HEK293 (cell line): ENCODE data around the gene ADSS1.

Source experiments
- CTCF ChIA-PET: fragments of 350-600 bp; formaldehyde crosslinking; extraction: SDS; loops from one replicate; lab custom pipeline; 2021; ENCODE audit warnings: antibody characterized with exemption; lab: Yijun Ruan, JAX
- POLR2A ChIA-PET: fragments of 300-600 bp; formaldehyde crosslinking; extraction: SDS; loops from one replicate; lab custom pipeline; 2020; ENCODE audit warnings: antibody characterized with exemption, inconsistent platforms; lab: Yijun Ruan, JAX
- H3K27ac ChIP-seq: fragments of 200-500 bp; sonication (Bioruptor generic); 2 replicates; pipeline ENCODE4 v1.5.1; 2014; ENCODE audit warnings: low read depth, low read length, control low read depth, inconsistent platforms; ENCODE audit errors: extremely low read depth
- H3K36me3 ChIP-seq, 2 experiments: fragments of 200-500 bp in 1 of 2; sonication (Bioruptor generic) in 1 of 2; 1 replicate in 1 of 2; 2 replicates in 1 of 2; pipeline ENCODE4 v1.5.1; 2014 to 2017; ENCODE audit warnings: inconsistent platforms in 2 of 2, low read length in 2 of 2; ENCODE audit not compliant: control insufficient read depth in 2 of 2, insufficient read depth in 1 of 2
- H3K4me1 ChIP-seq: fragments of 200-500 bp; sonication (Bioruptor generic); 2 replicates; pipeline ENCODE4 v1.5.1; 2014; ENCODE audit warnings: mild to moderate bottlenecking, low read length, inconsistent platforms; ENCODE audit not compliant: control insufficient read depth, insufficient read depth
- H3K4me3 ChIP-seq: 2 replicates; pipeline ENCODE4 v1.5.1; 2011; ENCODE audit warnings: low read depth, mild to moderate bottlenecking, control low read depth, low read length, moderate library complexity
- H3K9me3 ChIP-seq: fragments of 200-500 bp; sonication (Bioruptor generic); 2 replicates; pipeline ENCODE4 v1.5.1; 2014; ENCODE audit warnings: low read depth, low read length, inconsistent platforms; ENCODE audit not compliant: control insufficient read depth, insufficient read depth
- BCL11A ChIP-seq: fragments of 450-650 bp; formaldehyde crosslinking; IDR thresholded peaks from 2 replicates; pipeline ENCODE4 v1.5.1; 2016; ENCODE audit warnings: low read depth, missing biosample characterization, missing genetic modification characterization
- FEZF1 ChIP-seq: fragments of 450-650 bp; formaldehyde crosslinking; IDR thresholded peaks from 2 replicates; pipeline ENCODE4 v1.5.1; 2016; ENCODE audit warnings: missing biosample characterization, missing genetic modification characterization
- GLIS1 ChIP-seq: fragments of 450-650 bp; formaldehyde crosslinking; IDR thresholded peaks from 2 replicates; pipeline ENCODE4 v1.5.1; 2016; ENCODE audit warnings: missing biosample characterization, missing genetic modification characterization
- GLIS2 ChIP-seq: fragments of 450-650 bp; formaldehyde crosslinking; IDR thresholded peaks from 2 replicates; pipeline ENCODE4 v1.5.1; 2016; ENCODE audit warnings: missing biosample characterization, missing genetic modification characterization
- SALL2 ChIP-seq: fragments of 450-650 bp; formaldehyde crosslinking; IDR thresholded peaks from 2 replicates; pipeline ENCODE4 v1.5.0; 2017; ENCODE audit warnings: missing biosample characterization, mild to moderate bottlenecking, missing genetic modification characterization, borderline replicate concordance
- SP7 ChIP-seq: fragments of 450-650 bp; formaldehyde crosslinking; IDR thresholded peaks from 2 replicates; pipeline ENCODE4 v1.5.1; 2016; ENCODE audit warnings: missing biosample characterization, missing genetic modification characterization
- ZBTB17 ChIP-seq: fragments of 450-650 bp; formaldehyde crosslinking; IDR thresholded peaks from 2 replicates; pipeline ENCODE4 v1.5.1; 2016; ENCODE audit warnings: missing biosample characterization, missing genetic modification characterization
- ZBTB20 ChIP-seq: fragments of 450-650 bp; formaldehyde crosslinking; IDR thresholded peaks from 2 replicates; pipeline ENCODE4 v1.5.1; 2016; ENCODE audit warnings: missing biosample characterization, missing genetic modification characterization
- ZBTB7A ChIP-seq: fragments of 450-650 bp; formaldehyde crosslinking; IDR thresholded peaks from 2 replicates; pipeline ENCODE4 v1.5.1; 2016; ENCODE audit warnings: low read depth, missing biosample characterization, missing genetic modification characterization
- ZEB2 ChIP-seq: fragments of 450-650 bp; formaldehyde crosslinking; IDR thresholded peaks from 2 replicates; pipeline ENCODE4 v1.5.1; 2016; ENCODE audit warnings: missing biosample characterization, missing genetic modification characterization
- ZIC2 ChIP-seq: fragments of 450-650 bp; formaldehyde crosslinking; IDR thresholded peaks from 2 replicates; pipeline ENCODE4 v1.5.1; 2016; ENCODE audit warnings: missing biosample characterization, missing genetic modification characterization
- ZNF112 ChIP-seq: fragments of 450-650 bp; formaldehyde crosslinking; IDR thresholded peaks from 2 replicates; pipeline ENCODE4 v1.5.0; 2017; ENCODE audit warnings: missing biosample characterization, missing genetic modification characterization
- ZNF174 ChIP-seq: fragments of 450-650 bp; formaldehyde crosslinking; IDR thresholded peaks from 2 replicates; pipeline ENCODE4 v1.5.0; 2017; ENCODE audit warnings: missing biosample characterization, mild to moderate bottlenecking, missing genetic modification characterization
- ZNF221 ChIP-seq: fragments of 450-650 bp; formaldehyde crosslinking; IDR thresholded peaks from 2 replicates; pipeline ENCODE4 v1.5.1; 2017; ENCODE audit warnings: missing biosample characterization, missing genetic modification characterization, borderline replicate concordance
- ZNF302 ChIP-seq: fragments of 450-650 bp; formaldehyde crosslinking; IDR thresholded peaks from 2 replicates; pipeline ENCODE4 v1.5.1; 2016; ENCODE audit warnings: missing biosample characterization, missing genetic modification characterization, low read depth
- ZNF324 ChIP-seq: fragments of 450-650 bp; formaldehyde crosslinking; IDR thresholded peaks from 2 replicates; pipeline ENCODE4 v1.5.1; 2016; ENCODE audit warnings: missing biosample characterization, missing genetic modification characterization
- ZNF416 ChIP-seq: fragments of 450-650 bp; formaldehyde crosslinking; IDR thresholded peaks from 2 replicates; pipeline ENCODE4 v1.5.1; 2016; ENCODE audit warnings: missing biosample characterization, missing genetic modification characterization
- ZNF426 ChIP-seq: fragments of 450-650 bp; formaldehyde crosslinking; IDR thresholded peaks from 2 replicates; pipeline ENCODE4 v1.5.1; 2017; ENCODE audit warnings: missing biosample characterization, missing genetic modification characterization, mild to moderate bottlenecking, inconsistent platforms, moderate library complexity
- ZSCAN30 ChIP-seq: fragments of 450-650 bp; IDR thresholded peaks from 2 replicates; pipeline ENCODE4 v1.5.1; 2018; ENCODE audit warnings: missing biosample characterization, mild to moderate bottlenecking, missing genetic modification characterization, moderate library complexity
- TF ChIP-seq, protein P1 (sequence below): fragments of 450-650 bp; formaldehyde crosslinking; IDR thresholded peaks from 2 replicates; pipeline ENCODE4 v1.5.1; 2016; ENCODE audit warnings: missing biosample characterization, missing genetic modification characterization
- TF ChIP-seq, protein P2 (sequence below): fragments of 450-650 bp; formaldehyde crosslinking; IDR thresholded peaks from 2 replicates; pipeline ENCODE4 v1.5.1; 2017; ENCODE audit warnings: missing biosample characterization, missing genetic modification characterization
- TF ChIP-seq, protein P3 (sequence below): fragments of 450-650 bp; formaldehyde crosslinking; IDR thresholded peaks from 2 replicates; pipeline ENCODE4; 2016; ENCODE audit warnings: missing biosample characterization, missing genetic modification characterization
- TF ChIP-seq, protein P4 (sequence below): fragments of 450-650 bp; formaldehyde crosslinking; IDR thresholded peaks from 2 replicates; pipeline ENCODE4 v1.5.1; 2016; ENCODE audit warnings: missing biosample characterization, missing genetic modification characterization

ADSS1 gene

DNA sequence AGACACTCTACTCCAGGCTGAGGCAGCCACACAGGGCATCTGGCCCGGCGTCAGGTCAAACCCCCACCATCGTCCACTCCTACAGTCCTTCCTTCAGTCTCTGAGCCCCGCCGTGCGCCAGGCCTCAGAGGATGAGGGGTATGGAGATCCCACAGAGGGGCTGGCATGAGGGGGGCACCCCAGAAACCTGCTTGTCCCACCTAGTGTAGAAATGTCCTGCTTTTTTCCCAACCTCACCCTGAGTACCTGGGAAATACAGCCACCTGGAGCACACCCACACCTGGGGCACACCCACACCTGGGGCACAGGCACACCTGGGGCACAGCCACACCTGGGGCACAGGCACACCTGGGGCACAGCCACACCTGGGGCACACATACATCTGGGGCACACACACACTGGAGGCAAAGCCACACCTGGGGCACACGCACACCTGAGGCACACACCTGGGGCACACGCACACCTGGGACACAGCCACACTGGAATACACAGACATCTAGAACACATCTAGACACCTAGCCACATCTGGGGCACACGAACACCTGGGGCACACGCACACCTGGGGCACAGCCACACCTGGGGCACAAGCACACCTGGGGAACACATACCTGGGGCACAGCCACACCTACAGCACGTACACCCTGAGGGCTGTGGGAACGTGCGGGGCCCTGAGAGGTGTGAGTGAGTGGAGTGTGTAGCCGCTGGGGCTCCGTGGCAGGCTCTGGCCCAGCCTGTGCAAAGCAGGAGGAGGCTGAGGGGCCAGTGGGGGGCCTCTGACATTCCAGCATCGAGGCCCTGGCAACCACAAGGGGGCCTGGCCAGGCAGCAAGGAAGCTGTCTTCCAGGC lies 53.2 kb downstream of the ADSS1 start:
- Histone ChIP-seq H3K9me3 (no peaks in the 10 kb centered on the region), H3K36me3 (peaks cover 0 to 93% of the 10 kb centered on the region in 2 experiments; a peak in 2 of 3 replicates), H3K4me3 (no peak overlapping the region), H3K27ac (no peak overlapping the region), H3K4me1 (no peaks in the 10 kb centered on the region)
- ChIA-PET CTCF (no interaction called here), POLR2A (no interaction called here)
- TF ChIP-seq FEZF1 (tag by site-specific recombination) (no peak), ZBTB20 (tag by site-specific recombination) (no peak), ZNF416 (no peak), GLIS1 (tag by site-specific recombination) (0 out of 2 replicates have a peak, but pooled peaks have one; percentile 26), ZNF324 (tag by site-specific recombination) (no peak), SALL2 (tag by site-specific recombination) (no peak), ZSCAN30 (tag by site-specific recombination) (no peak), ZNF112 (tag by site-specific recombination) (no peak), ZEB2 (tag by site-specific recombination) (peak; percentile 99), SP7 (tag by site-specific recombination) (no peak), ZIC2 (tag by site-specific recombination) (peak; percentile 51)

DNA sequence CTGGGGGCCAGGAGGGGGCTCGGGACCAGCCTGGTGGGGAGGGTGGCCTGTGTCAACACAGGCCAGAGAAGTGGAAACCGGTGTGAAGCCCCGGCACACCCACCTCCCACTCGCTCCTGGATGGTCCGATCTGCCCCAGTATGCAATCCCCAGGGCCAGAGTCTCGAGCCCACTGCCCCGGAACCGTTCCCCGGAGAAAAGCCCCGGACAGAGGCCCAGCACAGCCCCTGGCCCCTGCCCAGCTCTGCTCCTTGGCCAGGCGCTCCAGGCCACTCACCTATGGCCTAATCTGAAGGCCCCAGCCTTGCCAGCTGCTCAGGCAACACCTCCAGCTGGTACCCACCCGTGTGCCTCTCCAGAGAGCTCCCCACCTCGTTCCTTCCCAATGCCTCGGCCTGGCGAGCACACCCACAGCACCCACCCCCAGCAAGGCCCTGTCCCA lies 53.8 kb downstream of the ADSS1 start:
- Histone ChIP-seq H3K4me1 (no peaks in the 10 kb centered on the region), H3K27ac (no peak overlapping the region), H3K4me3 (no peak overlapping the region), H3K36me3 (peaks cover 0 to 91% of the 10 kb centered on the region in 2 experiments; a peak in 2 of 3 replicates), H3K9me3 (no peaks in the 10 kb centered on the region)
- CTCF ChIA-PET, result no interaction called here
- POLR2A ChIA-PET, result no interaction called here
- TF ChIP-seq ZSCAN30 (tag by site-specific recombination), result no peak
- TF ChIP-seq, protein P1, sequence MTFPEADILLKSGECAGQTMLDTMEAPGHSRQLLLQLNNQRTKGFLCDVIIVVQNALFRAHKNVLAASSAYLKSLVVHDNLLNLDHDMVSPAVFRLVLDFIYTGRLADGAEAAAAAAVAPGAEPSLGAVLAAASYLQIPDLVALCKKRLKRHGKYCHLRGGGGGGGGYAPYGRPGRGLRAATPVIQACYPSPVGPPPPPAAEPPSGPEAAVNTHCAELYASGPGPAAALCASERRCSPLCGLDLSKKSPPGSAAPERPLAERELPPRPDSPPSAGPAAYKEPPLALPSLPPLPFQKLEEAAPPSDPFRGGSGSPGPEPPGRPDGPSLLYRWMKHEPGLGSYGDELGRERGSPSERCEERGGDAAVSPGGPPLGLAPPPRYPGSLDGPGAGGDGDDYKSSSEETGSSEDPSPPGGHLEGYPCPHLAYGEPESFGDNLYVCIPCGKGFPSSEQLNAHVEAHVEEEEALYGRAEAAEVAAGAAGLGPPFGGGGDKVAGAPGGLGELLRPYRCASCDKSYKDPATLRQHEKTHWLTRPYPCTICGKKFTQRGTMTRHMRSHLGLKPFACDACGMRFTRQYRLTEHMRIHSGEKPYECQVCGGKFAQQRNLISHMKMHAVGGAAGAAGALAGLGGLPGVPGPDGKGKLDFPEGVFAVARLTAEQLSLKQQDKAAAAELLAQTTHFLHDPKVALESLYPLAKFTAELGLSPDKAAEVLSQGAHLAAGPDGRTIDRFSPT, result 0 out of 2 replicates have a peak, but pooled peaks have one; percentile 14

DNA sequence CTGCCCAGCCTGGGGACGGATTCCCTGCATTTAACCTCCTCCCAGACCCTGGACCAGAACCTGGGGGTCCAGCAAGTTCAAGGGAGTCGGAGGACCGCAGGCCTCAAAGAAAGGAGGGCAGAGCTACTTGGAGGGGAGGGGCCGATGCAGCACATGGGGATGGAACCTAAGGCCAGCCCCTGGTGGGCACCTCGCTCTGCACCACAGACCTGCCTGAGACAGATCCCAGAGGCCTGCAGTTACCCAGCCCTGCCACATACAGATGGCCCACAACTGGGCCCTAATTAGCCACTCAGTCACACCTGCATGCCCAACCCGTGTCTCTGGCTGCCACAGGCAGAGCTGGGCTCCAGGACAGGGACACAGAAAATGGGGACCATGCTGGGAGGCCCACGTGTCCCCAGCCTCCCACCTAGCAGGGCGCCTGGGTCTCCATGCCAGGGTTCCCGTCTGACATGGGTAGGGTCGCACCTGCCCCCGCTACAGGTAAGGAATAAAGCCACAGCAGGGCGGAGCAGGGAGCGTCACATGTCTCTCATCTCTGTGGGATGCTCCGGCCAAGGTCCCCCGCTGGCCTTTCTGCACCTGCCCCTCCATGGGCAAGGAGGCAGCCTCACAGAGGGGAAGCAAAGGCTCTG lies 54.8 kb downstream of the ADSS1 start:
- POLR2A ChIA-PET, result interaction anchor here (0.7 kb wide), 1 partner anchor 13 kb away, joined by 3 read pairs; no protein-coding TSS in a partner anchor
- TF ChIP-seq, protein P2, sequence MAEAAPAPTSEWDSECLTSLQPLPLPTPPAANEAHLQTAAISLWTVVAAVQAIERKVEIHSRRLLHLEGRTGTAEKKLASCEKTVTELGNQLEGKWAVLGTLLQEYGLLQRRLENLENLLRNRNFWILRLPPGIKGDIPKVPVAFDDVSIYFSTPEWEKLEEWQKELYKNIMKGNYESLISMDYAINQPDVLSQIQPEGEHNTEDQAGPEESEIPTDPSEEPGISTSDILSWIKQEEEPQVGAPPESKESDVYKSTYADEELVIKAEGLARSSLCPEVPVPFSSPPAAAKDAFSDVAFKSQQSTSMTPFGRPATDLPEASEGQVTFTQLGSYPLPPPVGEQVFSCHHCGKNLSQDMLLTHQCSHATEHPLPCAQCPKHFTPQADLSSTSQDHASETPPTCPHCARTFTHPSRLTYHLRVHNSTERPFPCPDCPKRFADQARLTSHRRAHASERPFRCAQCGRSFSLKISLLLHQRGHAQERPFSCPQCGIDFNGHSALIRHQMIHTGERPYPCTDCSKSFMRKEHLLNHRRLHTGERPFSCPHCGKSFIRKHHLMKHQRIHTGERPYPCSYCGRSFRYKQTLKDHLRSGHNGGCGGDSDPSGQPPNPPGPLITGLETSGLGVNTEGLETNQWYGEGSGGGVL, result no peak
- TF ChIP-seq BCL11A (no peak), GLIS2 (peak; percentile 45), ZBTB7A (tag by site-specific recombination) (0 out of 2 replicates have a peak, but pooled peaks have one; percentile 27), ZNF221 (no peak), ZNF174 (tag by site-specific recombination) (no peak), ZNF426 (tag by site-specific recombination) (no peak), ZNF302 (no peak), ZBTB17 (tag by site-specific recombination) (no peak)
- TF ChIP-seq, protein P3, sequence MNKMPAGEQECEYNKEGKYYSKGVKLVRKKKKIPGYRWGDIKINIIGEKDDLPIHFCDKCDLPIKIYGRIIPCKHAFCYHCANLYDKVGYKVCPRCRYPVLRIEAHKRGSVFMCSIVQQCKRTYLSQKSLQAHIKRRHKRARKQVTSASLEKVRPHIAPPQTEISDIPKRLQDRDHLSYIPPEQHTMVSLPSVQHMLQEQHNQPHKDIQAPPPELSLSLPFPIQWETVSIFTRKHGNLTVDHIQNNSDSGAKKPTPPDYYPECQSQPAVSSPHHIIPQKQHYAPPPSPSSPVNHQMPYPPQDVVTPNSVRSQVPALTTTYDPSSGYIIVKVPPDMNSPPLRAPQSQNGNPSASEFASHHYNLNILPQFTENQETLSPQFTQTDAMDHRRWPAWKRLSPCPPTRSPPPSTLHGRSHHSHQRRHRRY (tag by site-specific recombination), result no peak
- TF ChIP-seq, protein P4, sequence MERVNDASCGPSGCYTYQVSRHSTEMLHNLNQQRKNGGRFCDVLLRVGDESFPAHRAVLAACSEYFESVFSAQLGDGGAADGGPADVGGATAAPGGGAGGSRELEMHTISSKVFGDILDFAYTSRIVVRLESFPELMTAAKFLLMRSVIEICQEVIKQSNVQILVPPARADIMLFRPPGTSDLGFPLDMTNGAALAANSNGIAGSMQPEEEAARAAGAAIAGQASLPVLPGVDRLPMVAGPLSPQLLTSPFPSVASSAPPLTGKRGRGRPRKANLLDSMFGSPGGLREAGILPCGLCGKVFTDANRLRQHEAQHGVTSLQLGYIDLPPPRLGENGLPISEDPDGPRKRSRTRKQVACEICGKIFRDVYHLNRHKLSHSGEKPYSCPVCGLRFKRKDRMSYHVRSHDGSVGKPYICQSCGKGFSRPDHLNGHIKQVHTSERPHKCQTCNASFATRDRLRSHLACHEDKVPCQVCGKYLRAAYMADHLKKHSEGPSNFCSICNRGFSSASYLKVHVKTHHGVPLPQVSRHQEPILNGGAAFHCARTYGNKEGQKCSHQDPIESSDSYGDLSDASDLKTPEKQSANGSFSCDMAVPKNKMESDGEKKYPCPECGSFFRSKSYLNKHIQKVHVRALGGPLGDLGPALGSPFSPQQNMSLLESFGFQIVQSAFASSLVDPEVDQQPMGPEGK (tag by site-specific recombination), result 0 out of 2 replicates have a peak, but pooled peaks have one; percentile 11

More for the DNA sequence above, 54.8 kb downstream of the ADSS1 start:
- CTCF ChIA-PET, result no interaction called here
- Histone ChIP-seq H3K4me1 (no peaks in the 10 kb centered on the region), H3K4me3 (no peak overlapping the region), H3K27ac (no peak overlapping the region), H3K36me3 (peaks cover 0 to 88% of the 10 kb centered on the region in 2 experiments; a peak in 2 of 3 replicates), H3K9me3 (no peaks in the 10 kb centered on the region)
